Measurements from ENCODE around the gene ARAP1.

DNA sequence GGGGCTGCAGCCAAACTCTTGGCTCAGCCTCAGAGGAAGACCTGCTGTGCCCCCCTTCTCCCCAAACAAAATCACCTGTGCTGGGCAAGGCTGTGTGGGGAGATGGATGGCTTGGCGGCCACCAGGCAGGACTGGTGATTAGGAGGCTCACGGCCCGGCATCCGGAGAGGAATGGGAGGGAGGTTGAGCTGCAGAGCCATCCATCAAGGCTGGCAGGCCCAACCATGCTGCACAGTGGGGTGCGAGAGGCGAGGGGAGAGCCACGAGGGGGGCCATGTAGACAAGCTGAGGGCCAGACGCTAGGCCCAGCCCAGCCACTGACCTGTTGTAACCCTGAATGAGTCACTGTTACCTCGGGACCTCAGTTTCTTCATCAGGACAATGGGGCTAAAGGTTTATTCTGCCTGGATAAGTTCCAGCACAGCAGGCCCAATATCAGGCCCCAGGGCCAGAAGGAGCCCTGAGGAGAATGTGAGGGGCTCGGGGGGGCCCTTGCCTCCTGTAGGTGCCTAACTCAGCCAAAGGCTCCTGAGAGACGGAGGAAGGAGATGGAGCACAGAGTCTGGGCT is 96.2 kb downstream of the ARAP1 start:
- TF ChIP-seq, protein P1, sequence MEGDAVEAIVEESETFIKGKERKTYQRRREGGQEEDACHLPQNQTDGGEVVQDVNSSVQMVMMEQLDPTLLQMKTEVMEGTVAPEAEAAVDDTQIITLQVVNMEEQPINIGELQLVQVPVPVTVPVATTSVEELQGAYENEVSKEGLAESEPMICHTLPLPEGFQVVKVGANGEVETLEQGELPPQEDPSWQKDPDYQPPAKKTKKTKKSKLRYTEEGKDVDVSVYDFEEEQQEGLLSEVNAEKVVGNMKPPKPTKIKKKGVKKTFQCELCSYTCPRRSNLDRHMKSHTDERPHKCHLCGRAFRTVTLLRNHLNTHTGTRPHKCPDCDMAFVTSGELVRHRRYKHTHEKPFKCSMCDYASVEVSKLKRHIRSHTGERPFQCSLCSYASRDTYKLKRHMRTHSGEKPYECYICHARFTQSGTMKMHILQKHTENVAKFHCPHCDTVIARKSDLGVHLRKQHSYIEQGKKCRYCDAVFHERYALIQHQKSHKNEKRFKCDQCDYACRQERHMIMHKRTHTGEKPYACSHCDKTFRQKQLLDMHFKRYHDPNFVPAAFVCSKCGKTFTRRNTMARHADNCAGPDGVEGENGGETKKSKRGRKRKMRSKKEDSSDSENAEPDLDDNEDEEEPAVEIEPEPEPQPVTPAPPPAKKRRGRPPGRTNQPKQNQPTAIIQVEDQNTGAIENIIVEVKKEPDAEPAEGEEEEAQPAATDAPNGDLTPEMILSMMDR (conservative IDR thresholded peaks at IDR 0.05; ENCODE audit: low read depth, low read length) = no peak
- TF ChIP-seq EZH2 (IDR thresholded peaks at IDR 0.05; ENCODE audit: low read length, unreplicated experiment) = no peak
- no peak for TF ChIP-seq EZH2phosphoT487 (IDR thresholded peaks at IDR 0.05; ENCODE audit: borderline replicate concordance, low read length)

Measured in PC-3 (cell line).